Neuronal stem cell (in vitro differentiated cells): ENCODE results near the gene IL1RAP.

Source experiments
- DNase-seq: peaks from one replicate; pipeline ENCODE4 v3.0.0-alpha.2; 2013; ENCODE audit warnings: low spot score
- H2AFZ ChIP-seq: one replicate; pipeline ENCODE4 v1.6.1; 2013; ENCODE audit warnings: mild to moderate bottlenecking, low read length, inconsistent platforms
- H2AK5ac ChIP-seq: 2 replicates; pipeline ENCODE4 v1.6.1; 2013; ENCODE audit warnings: low read depth, mild to moderate bottlenecking, inconsistent platforms, low read length, moderate library complexity, mixed read lengths
- H2BK120ac ChIP-seq: 2 replicates; pipeline ENCODE4 v1.6.1; 2013; ENCODE audit warnings: low read depth, mild to moderate bottlenecking, inconsistent platforms, low read length, moderate library complexity, mixed read lengths
- H2BK12ac ChIP-seq: one replicate; pipeline ENCODE4 v1.6.1; 2013; ENCODE audit warnings: low read length, inconsistent platforms
- H2BK15ac ChIP-seq: 2 replicates; pipeline ENCODE4 v1.6.1; 2013; ENCODE audit warnings: mild to moderate bottlenecking, low read length, inconsistent platforms, mixed read lengths
- H2BK5ac ChIP-seq: one replicate; pipeline ENCODE4 v1.6.1; 2013; ENCODE audit warnings: inconsistent platforms, mild to moderate bottlenecking, low read length, moderate library complexity
- H3K14ac ChIP-seq: one replicate; pipeline ENCODE4 v1.6.1; 2013; ENCODE audit warnings: low read length, inconsistent platforms
- H3K18ac ChIP-seq: 2 replicates; pipeline ENCODE4 v1.6.1; 2013; ENCODE audit warnings: low read length, inconsistent platforms
- H3K23ac ChIP-seq: 2 replicates; pipeline ENCODE4 v1.6.1; 2013; ENCODE audit warnings: low read depth, mild to moderate bottlenecking, mixed read lengths, low read length, inconsistent platforms; ENCODE audit not compliant: poor library complexity
- H3K27ac ChIP-seq: replicated peaks from 3 replicates; pipeline ENCODE4 v1.5.1; 2013; ENCODE audit warnings: low read length, inconsistent platforms
- H3K27me3 ChIP-seq, 3 experiments: 2 replicates each; pipeline ENCODE4 v1.6.1; 2013; ENCODE audit warnings: low read length in 3 of 3, mild to moderate bottlenecking in 2 of 3, inconsistent platforms in 1 of 3, low read depth in 1 of 3, mixed read lengths in 1 of 3, moderate library complexity in 1 of 3; ENCODE audit not compliant: control insufficient read depth in 3 of 3, insufficient read depth in 3 of 3
- H3K36me3 ChIP-seq, 2 donors: replicated peaks in 1 of 2; 2 replicates each; pipeline ENCODE4 v1.6.1; 2013; ENCODE audit warnings: low read length in 2 of 2; ENCODE audit not compliant: control insufficient read depth in 2 of 2, insufficient read depth in 2 of 2
- H3K4ac ChIP-seq: 2 replicates; pipeline ENCODE4 v1.6.1; 2013; ENCODE audit warnings: inconsistent platforms, mild to moderate bottlenecking, low read length, moderate library complexity
- H3K4me1 ChIP-seq, 2 donors: 1 replicate in 1 of 2; 2 replicates in 1 of 2; pipeline ENCODE4 v1.6.1; 2013; ENCODE audit warnings: low read length in 2 of 2, low read depth in 1 of 2; ENCODE audit not compliant: control insufficient read depth in 2 of 2, insufficient read depth in 1 of 2
- H3K4me2 ChIP-seq: one replicate; pipeline ENCODE4 v1.6.1; 2013; ENCODE audit warnings: mild to moderate bottlenecking, low read length, inconsistent platforms; ENCODE audit not compliant: insufficient read depth, poor library complexity, severe bottlenecking
- H3K4me3 ChIP-seq, 2 donors: 2 replicates each; pipeline ENCODE4 v1.5.1; 2013; ENCODE audit warnings: low read length in 2 of 2, mild to moderate bottlenecking in 2 of 2, inconsistent platforms in 1 of 2, moderate library complexity in 1 of 2
- H3K79me1 ChIP-seq: one replicate; pipeline ENCODE4 v1.6.1; 2013; ENCODE audit warnings: low read depth, mild to moderate bottlenecking, inconsistent platforms, low read length, moderate library complexity
- H3K9ac ChIP-seq: one replicate; pipeline ENCODE4 v1.6.1; 2013; ENCODE audit warnings: mild to moderate bottlenecking, low read depth, low read length, inconsistent platforms; ENCODE audit not compliant: poor library complexity
- H3K9me3 ChIP-seq, 2 donors: replicated peaks in 1 of 2; 2 replicates each; pipeline versions ENCODE3 to v1.6.1; 2013; ENCODE audit warnings: low read length in 2 of 2, mild to moderate bottlenecking in 2 of 2, inconsistent platforms in 1 of 2, low read depth in 1 of 2, mixed read lengths in 1 of 2, moderate library complexity in 1 of 2; ENCODE audit not compliant: control insufficient read depth in 2 of 2, insufficient read depth in 1 of 2
- H4K8ac ChIP-seq: one replicate; pipeline ENCODE4 v1.6.1; 2013; ENCODE audit warnings: low read depth, mild to moderate bottlenecking, inconsistent platforms, low read length, moderate library complexity
- H4K91ac ChIP-seq: one replicate; pipeline ENCODE4 v1.6.1; 2013; ENCODE audit warnings: low read length, low read depth, mild to moderate bottlenecking, inconsistent platforms; ENCODE audit not compliant: poor library complexity
- WGBS, 2 donors: extraction: QIAGEN DNeasy Blood & Tissue Kit; methylation state at CpG; one replicate each; pipeline ENCODE4 v1.1.7; 2013; ENCODE audit warnings: missing lambda C conversion rate in 2 of 2, mixed read lengths in 1 of 2; ENCODE audit not compliant: insufficient read length in 2 of 2, insufficient replicate concordance in 1 of 2; ENCODE audit errors: extremely low coverage in 2 of 2; 5-methylcytosine and 5-hydroxymethylcytosine counted together

Gene IL1RAP

DNA sequence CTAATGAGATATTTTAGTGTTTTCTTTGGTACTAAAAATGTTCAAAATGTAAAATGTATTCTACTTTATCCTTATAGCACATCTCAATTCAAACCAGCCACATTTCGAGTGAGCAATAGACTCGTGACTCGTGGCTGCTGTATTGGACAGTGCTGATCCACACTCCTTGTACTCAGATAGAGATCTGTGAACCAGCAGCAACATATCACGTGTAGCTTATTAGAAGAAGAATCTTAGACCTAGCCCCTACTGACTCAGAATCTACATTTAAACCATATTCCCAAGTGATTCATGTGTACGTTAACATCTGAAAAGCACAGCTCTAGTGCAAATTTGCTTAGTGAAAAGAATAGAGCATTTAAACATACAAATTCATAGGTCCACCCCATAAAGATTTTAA lies 130.9 kb downstream of the IL1RAP start:
- Histone ChIP-seq H4K8ac (no peak overlapping the region), H4K91ac (no peak overlapping the region), H3K4ac (no peak overlapping the region), H2BK5ac (no peak overlapping the region), H3K36me3 (no peaks in the 10 kb centered on the region), H3K9ac (no peak overlapping the region), H3K79me1 (no peaks in the 10 kb centered on the region), H2AK5ac (no peak overlapping the region), H3K4me2 (no peak overlapping the region), H2AFZ (no peak overlapping the region), H3K4me1 (no peaks in the 10 kb centered on the region), H3K27me3 (no peaks in the 10 kb centered on the region), H3K14ac (no peak overlapping the region), H3K18ac (no peak overlapping the region), H3K9me3 (no peaks in the 10 kb centered on the region), H3K4me3 (no peak overlapping the region), H2BK15ac (no peak overlapping the region), H2BK120ac (no peak overlapping the region), H3K23ac (no peak overlapping the region), H2BK12ac (no peak overlapping the region), H3K27ac (no peak overlapping the region)
- DNase-seq, result no peak
- no CpG with 5 or more reads among the region's 5 CpGs for WGBS, 2 donors

DNA sequence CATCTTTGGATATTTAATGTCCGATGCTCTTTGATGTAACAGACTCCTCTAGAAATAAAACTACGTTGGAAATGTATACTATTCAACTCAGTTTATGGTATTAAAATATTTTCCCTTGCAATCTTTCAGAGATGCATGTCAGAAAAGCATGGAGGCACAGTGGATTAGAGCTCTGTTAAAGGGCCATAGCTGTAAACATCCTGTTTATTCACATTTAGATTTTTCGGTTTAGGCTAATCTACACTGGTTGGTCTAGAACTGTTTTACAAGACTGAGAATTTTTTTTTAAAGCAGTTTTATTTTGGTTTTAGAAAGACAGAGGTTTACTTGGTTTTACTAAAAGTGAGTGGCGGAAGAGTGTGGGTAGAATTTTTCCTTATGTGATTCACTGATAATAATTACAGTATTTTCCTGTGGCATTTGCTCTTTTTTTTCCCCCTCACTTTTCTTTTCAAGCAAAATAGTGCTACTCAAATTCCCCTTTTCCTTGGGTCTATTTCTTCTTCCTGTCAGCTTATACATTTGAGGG lies 132.1 kb downstream of the IL1RAP start:
- H3K27me3 ChIP-seq, result no peaks in the 10 kb centered on the region
- no peak overlapping the region for H3K4ac ChIP-seq
- H3K4me1 ChIP-seq, result no peaks in the 10 kb centered on the region
- no peak overlapping the region for H3K23ac ChIP-seq
- no peak overlapping the region for H3K9ac ChIP-seq
- H2BK5ac ChIP-seq, result no peak overlapping the region
- H2BK12ac ChIP-seq, result no peak overlapping the region
- no CpG with 5 or more reads among the region's 4 CpGs for WGBS, 2 donors
- no peak overlapping the region for H2AFZ ChIP-seq
- H3K36me3 ChIP-seq, result no peaks in the 10 kb centered on the region
- H3K18ac ChIP-seq, result no peak overlapping the region
- H3K4me3 ChIP-seq, result no peak overlapping the region
- H2BK15ac ChIP-seq, result no peak overlapping the region
- no peak overlapping the region for H3K4me2 ChIP-seq
- no peak overlapping the region for H4K8ac ChIP-seq
- no peak overlapping the region for H4K91ac ChIP-seq
- H3K14ac ChIP-seq, result no peak overlapping the region
- DNase-seq, result no peak
- H2AK5ac ChIP-seq, result no peak overlapping the region
- no peaks in the 10 kb centered on the region for H3K79me1 ChIP-seq
- H3K9me3 ChIP-seq, result no peaks in the 10 kb centered on the region
- H2BK120ac ChIP-seq, result no peak overlapping the region
- H3K27ac ChIP-seq, result no peak overlapping the region

DNA sequence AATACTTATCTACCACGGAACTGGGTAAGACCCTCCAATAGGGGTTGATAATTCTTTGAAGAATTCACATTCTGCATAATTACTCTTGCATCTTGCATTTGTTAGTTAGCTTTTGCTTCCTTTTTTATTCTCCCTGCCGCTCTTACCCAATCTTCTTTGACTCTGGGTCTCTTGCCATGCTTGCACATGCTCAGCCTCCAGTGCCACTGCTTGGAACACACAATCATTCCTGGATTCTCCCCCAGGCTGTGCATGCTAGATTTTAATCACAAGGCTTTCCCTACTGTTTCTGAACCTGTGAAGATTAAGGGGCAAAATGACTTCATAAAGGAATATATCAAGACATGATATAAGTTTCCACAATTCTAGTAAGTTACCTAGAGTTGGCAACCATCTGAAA lies 133.1 kb downstream of the IL1RAP start:
- no peak overlapping the region for H2BK120ac ChIP-seq
- no peak overlapping the region for H3K4ac ChIP-seq
- H3K14ac ChIP-seq, result no peak overlapping the region
- H4K91ac ChIP-seq, result no peak overlapping the region
- H2BK15ac ChIP-seq, result no peak overlapping the region
- H4K8ac ChIP-seq, result no peak overlapping the region
- WGBS, 2 donors, result no CpG with 5 or more reads among the region's 2 CpGs
- no peak overlapping the region for H3K18ac ChIP-seq
- H2AFZ ChIP-seq, result no peak overlapping the region
- no peak overlapping the region for H2AK5ac ChIP-seq
- no peak overlapping the region for H3K27ac ChIP-seq
- no peak overlapping the region for H3K9ac ChIP-seq
- H3K4me2 ChIP-seq, result no peak overlapping the region
- H3K36me3 ChIP-seq, result no peaks in the 10 kb centered on the region
- no peaks in the 10 kb centered on the region for H3K79me1 ChIP-seq
- no peaks in the 10 kb centered on the region for H3K4me1 ChIP-seq
- no peak for DNase-seq
- no peak overlapping the region for H3K4me3 ChIP-seq
- no peak overlapping the region for H2BK5ac ChIP-seq
- H3K27me3 ChIP-seq, result no peaks in the 10 kb centered on the region
- no peaks in the 10 kb centered on the region for H3K9me3 ChIP-seq
- H2BK12ac ChIP-seq, result no peak overlapping the region
- no peak overlapping the region for H3K23ac ChIP-seq

DNA sequence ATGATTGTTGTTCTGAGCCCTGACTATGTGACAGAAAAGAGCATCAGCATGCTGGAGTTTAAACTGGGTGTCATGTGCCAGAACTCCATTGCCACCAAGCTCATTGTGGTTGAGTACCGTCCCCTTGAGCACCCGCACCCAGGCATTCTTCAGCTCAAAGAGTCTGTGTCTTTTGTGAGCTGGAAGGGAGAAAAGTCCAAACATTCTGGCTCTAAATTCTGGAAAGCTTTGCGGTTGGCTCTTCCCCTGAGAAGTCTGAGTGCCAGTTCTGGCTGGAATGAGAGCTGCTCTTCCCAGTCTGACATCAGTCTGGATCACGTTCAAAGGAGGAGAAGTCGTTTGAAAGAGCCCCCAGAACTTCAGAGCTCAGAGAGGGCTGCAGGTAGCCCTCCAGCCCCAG lies 142.0 kb downstream of the IL1RAP start:
- H3K4me2 ChIP-seq, result no peak overlapping the region
- no peak overlapping the region for H3K18ac ChIP-seq
- no peak overlapping the region for H4K91ac ChIP-seq
- no peak overlapping the region for H4K8ac ChIP-seq
- H2BK12ac ChIP-seq, result no peak overlapping the region
- no peak overlapping the region for H2BK120ac ChIP-seq
- no peaks in the 10 kb centered on the region for H3K9me3 ChIP-seq
- no peak overlapping the region for H2AFZ ChIP-seq
- no peak overlapping the region for H2AK5ac ChIP-seq
- no peak for DNase-seq
- H3K27ac ChIP-seq, result no peak overlapping the region
- H3K9ac ChIP-seq, result no peak overlapping the region
- H2BK5ac ChIP-seq, result no peak overlapping the region
- no CpG with 5 or more reads among the region's 5 CpGs for WGBS, 2 donors
- no peak overlapping the region for H3K4ac ChIP-seq
- H3K23ac ChIP-seq, result no peak overlapping the region
- H3K14ac ChIP-seq, result no peak overlapping the region
- no peaks in the 10 kb centered on the region for H3K36me3 ChIP-seq
- H3K4me3 ChIP-seq, result no peak overlapping the region
- H3K79me1 ChIP-seq, result no peaks in the 10 kb centered on the region
- no peak overlapping the region for H2BK15ac ChIP-seq
- H3K27me3 ChIP-seq, result no peaks in the 10 kb centered on the region
- no peaks in the 10 kb centered on the region for H3K4me1 ChIP-seq
